NAMALWA (cell line): ENCODE data around the gene PITPNM3.
A peak's percentile ranks its signal among the peaks of the same experiment; 100 is the strongest.
"Not testable (repeated sequence)": the region's sequence is repeated elsewhere in the genome, so short reads cannot be mapped to it uniquely, and the experiment has no call there.

Experiments used
- DNase-seq: peaks from one replicate; pipeline ENCODE4 v3.0.0-alpha.2; 2015; ENCODE audit warnings: low spot score

The PITPNM3 gene

DNA sequence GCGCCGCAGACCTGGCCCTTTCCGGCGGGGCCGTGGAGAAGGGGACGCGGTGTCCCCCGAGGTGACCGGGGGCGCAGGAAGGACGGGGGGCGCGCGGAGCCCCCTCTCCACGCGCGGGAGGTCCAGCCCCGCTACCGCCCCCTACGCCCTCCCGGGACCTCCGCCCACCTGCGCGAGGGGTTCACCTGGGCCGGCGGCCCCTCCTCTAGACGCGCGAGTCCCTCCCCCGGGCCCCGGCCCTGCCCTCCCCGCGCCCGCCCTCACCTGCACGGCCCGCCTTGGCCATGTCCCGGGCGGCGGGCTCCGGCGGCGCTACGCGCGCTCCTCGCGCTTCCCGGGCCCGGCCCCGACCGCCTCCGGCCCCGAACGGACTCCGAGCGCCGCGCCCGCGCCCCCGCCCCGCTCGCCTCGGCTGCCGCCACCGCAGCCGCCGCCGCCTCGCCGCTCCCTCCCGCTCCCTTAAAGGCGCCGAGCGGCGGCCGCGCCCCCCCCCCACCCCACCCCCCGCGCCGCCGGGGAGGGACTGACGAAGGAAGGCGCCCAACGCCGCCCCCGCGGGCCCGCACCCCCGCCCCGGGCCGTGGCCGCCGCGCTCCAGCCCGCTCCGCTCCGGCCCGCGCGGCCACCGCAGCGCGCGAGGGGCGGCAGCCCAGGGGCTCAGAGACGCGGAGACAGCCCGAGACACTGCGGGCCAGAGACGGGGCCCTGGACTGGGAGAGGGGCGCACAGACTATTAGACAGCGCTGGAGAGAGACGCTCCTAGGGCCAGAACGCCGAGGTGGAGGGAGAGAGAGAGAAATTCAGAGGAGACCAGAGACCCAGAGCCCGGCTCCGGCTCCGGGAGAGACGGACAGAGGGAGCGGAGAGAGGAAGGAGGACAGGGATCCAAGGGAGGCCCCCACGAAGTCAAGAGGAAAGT, at the start of gene PITPNM3:
PITPNM3 (minus strand) TSS at position 435 of the 919 bp plus-strand sequence; CDS start at position 286, 149 bp downstream.
- DNase-seq, result no peak

DNA sequence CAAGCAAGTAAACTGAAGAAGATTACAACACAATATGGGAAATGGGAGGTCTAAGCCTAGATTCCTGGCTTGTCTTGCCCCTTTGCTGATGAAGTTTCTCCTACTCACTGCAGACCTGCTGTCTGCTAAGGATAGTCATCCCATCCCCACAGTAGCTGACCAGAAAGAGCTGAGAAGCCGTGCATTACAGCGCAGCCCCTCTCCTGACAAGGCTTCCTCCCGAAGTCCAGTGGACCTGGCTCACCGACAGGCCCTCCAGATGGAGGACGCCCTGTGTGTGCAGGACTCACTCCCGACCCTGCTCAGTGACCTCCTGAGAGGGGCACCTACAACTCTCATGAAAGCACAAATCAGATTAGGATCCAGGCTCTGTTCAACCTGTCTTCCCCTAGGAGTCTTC, 48.8 kb upstream of the PITPNM3 start:
- no peak for DNase-seq

DNA sequence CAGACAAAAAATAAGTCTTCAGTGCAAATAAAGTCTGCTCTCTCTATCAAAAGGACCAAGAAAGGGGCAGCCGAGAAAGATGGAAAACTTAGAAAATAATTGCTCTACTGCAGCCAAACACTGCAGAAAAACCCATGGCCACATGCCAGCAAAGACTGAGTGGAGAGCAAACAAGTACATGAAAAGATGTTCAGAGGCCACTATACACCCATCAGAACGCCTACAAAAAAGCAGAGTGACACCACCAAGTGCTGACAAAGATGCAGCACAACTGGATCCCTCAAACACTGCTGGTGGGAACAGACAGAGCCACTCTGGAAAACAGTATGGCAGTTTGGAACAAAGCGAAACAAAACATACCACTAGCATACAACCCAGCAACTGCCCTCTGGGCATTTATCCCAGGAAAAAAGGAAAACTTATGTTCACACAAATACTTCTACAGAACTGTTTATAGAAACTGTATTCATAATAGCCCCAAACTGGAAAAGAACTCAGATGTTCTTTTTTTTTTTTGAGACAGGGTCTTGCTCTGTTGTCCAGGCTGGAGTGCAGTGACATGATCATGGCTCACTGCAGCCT, 47.5 kb upstream of the PITPNM3 start:
- DNase-seq, result no peak

DNA sequence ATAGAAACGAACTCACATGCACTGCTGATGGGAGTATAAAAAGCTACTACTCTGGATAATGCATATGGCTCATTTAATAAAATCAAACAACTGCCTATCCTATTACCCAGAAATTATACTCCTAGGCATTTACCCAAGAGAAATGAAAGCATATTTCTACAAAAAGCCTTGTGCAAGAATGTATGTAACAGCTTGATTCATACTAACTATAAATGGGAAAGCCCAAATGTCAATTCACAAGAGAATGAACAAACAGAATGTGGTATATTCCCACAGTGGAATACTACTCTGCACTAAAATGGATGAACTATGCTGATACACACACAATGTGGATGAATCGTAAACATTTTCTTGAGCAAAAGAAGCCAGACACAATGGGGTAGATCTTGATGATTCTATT, 45.8 kb upstream of the PITPNM3 start:
- no peak for DNase-seq

DNA sequence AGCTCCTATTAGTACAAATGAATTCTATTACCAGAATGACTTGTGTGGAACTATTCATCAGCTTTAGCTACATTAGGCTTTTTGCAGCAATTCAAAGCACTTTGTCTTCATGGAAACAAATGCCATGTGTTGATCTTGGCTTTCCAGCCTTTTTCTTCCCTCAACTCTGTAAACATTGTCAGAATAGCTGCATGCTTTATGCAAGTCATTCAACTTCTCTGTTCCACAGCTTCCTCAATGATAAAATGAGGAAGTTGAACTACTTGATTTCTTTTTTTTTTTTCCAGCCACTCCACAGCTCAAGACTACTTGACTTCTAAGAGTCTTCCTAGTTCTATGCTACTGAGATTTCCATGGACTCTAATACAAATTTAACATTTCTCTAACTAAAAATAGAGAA, 43.0 kb upstream of the PITPNM3 start:
- DNase-seq, result peak; percentile 40

DNA sequence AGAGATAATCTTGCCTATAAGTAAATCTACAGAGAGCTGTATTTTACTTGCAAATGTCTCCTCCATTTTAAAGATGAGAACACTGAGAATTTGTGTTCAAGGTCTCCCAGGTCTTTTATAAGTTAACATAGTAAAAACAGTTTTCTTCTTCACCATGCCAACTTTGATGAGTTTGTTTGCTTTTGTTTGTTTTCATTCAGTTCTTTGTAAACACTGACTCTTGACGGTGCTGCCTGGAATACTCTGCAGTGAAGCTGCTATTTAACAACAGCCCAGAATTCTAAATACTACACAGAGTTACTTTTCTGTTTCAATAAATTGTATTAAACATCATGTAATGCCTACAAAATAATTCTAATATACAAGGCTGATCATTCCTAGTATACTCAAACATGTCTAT, 41.4 kb upstream of the PITPNM3 start:
- no peak for DNase-seq

DNA sequence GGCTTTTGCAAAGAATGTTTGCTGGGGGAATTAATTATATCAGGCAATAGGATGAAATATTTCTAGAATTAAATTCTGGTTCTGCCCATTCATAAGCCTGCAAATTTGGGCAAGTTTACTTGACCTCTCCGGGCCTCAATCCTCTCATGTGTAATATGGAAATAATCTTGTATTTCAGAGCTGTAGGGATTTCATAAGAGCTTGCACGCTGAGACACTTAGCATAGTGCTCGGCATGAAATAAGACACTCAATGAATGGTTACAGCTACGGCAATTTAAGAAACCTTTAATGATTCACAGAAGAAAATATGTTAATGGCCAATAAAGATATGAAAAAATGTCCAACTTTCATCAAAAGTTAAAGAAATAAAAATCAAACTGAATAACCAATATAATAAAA, 40.6 kb upstream of the PITPNM3 start:
- no peak for DNase-seq

DNA sequence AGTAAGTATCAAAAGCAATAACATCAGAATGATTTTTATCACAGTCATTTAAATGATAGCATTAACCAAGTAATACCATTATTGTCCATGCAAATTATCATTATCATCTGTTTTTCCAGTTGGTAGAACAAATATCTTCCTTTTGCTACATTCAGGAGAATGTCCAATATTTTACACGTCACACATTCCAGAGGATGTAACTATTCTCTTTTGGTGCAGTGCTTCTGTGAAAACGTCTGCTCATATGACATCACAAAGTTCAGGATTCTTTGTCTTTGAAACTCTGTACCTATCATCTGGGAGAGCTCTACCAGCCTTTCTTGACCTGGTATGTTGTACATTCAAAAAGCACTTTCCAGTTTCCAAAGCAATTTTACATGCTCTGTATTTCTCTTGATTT, 40.2 kb upstream of the PITPNM3 start:
- no peak for DNase-seq

DNA sequence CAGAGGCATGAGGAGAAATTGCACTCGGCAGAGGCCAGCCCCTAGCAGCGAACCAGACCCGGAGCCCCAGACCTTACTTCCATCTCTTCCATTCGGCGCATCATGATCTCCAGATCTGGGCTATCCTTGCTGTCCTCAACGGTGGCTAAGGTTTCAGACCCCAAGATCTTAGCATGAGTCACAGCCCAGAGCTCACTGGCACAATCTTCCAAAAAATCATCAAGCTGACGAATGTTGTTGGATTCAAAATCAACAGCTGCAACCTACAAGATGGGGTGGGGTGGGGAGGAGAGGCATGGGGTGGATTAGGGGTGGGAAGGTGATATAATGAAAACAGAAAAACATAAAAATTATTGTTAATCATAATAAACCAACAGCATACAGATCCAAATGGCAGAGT, 39.7 kb upstream of the PITPNM3 start:
- DNase-seq, result no peak

DNA sequence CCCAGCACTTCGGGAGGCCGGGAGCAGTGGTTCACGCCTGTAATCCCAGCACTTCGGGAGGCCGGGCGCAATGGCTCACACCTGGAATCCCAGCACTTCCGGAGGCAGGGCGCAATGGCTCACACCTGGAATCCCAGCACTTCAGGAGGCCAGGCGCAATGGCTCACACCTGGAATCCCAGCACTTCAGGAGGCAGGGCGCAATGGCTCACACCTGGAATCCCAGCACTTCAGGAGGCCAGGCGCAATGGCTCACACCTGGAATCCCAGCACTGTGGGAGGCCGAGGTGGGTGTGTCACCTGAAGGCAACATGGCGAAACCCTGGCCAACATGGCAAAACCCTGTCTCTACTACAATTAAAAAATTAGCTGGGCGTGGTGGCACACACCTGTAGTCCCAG, 37.0 kb upstream of the PITPNM3 start:
- not testable (repeated sequence) for DNase-seq

DNA sequence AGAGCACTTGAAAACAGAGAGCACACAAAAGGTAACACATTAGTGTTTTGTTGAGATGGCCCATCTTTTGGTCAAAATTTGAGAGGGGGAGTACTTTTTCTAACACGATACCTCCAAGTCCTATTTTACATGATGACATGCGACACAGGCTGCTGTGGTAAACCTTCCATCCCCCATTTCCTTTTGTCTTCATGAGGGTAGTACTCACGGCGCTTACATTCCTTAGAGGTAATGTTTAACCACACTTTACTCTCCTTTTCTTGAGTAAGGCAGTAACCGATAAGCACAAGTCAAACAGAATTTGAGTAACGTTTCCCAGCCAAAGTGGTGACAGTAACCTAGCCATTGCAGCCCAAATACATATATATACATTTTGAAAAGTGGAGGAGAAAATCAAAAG, 35.8 kb upstream of the PITPNM3 start:
- no peak for DNase-seq

DNA sequence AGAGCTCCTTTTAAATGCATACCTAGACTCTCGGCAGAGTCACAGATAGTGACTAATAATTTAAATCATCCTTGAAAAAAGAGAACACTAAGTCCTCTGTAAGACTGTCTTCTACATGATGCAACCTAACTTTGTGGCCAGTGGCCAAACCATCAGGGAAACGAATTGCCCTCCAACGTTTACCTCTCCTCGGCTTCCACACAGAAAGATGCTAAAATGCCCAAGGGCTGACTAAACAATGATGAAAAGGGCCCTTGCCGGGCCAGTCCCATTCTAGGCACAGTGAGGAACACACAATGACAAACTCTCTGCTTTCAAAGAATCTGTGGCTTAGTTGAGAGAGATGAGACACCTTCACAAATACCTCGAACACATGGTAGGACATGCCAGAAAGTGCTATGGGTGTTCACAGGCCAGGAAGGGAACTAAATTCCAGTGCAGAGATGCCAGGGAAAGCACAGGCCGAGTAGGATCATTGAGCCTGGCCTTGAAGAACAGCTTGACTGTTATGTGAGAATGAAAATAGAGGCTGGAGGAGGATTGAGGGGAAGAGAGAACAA, 35.3 kb upstream of the PITPNM3 start:
- no peak for DNase-seq

DNA sequence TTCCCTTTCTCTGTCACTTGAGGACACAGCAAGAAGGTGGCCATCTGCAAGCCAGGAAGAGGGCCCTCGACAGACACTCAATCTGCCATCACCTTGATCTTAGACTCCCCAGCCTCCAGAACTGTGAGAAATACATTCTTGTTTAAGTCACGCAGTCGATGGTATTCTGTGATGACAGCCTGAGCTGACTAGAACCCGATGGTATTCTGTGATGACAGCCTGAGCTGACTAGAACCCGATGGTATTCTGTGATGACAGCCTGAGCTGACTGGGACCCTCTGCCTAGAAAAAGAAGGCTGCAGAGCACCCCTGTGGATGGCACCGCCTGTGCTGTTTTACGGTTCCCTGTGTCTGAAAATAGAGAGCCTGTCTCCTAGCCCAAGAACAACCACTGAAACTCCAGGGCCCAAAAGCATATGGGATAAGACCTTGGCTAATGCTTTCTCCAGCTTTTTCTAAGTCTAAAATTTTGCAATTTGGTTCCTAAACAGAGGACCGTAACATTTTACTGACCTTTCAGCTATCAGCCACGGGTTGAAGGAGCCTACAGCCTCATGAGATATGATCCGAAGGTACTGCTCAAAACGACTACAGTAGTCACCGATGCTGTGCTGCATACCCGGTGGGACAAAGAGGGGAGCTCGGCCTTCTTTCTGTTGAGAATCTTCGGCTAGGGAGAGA, 33.1 kb upstream of the PITPNM3 start:
- DNase-seq, result no peak

DNA sequence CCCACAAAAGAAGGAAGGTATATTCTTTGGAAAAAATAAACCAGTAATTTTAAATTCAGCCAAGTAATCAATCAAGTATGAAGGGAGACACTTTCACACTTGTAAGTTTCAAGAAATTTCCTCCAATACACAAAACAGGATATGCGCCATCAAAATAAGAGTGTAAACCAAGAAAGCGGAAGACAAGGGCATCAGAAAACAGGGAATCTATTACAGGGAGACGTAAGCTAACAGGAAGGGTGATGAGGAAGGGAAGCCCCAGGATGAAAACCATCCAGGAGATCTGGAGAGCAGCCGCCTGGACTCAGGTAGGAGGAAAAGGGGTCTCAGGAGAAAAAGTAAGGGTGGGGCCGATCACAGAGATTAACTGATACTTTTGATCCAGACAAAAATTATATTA, 31.8 kb upstream of the PITPNM3 start:
- DNase-seq, result no peak

DNA sequence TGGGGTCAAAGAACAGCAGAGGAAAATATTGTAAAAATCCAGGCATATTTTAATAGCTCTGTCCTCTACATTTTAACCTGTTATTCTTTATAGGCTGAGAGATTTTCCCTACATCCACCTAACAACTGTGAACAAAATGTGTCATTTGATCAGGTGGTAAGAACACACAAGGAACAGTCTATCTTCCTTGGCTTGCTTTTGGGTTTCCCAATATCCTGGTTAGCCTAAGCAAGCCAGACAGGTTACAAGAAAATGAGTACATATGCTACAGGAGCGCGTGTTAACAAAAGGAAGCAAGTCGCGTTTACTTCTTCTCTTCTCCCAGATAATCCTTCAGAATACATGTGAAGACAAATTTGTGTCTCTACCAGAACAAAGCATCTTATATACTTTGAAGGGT, 31.0 kb upstream of the PITPNM3 start:
- no peak for DNase-seq

DNA sequence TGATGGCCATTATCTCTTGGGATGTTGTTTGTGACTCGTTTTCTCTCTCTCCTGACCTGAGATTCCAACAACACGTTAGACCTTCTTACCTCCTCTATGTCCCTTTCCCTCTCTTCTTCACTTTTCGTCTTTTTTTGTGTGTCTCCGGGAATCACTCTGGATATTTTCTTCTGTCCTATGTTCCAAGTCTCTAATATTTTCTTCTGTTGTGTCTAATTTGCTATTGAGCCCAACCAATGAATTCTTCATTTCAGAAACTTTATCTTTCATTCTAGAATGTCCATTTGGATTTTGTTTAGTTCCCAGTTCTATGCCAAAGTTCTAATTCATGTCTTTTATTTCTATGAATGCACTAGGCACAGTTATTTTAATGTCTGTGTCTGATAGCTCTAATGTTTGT, 27.1 kb upstream of the PITPNM3 start:
- DNase-seq, result no peak

DNA sequence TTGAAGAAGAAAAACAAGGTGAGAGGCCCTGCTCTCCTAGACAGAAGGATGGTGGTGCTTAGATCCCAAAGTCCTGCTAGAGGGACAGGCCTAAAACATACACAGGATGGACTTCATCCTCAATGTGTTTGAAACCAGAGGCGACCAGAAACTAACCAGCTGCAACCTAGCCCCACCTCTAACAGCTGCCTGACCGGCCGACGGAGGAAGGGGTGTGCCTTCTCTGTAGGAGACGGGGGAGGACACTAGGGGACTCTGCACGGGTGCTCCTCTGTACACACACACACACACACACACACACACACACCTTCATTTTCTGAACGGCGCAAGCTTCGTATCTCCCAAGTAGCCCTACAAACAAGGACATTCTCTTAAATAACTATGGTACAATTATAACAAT, 24.3 kb upstream of the PITPNM3 start:
- no peak for DNase-seq

DNA sequence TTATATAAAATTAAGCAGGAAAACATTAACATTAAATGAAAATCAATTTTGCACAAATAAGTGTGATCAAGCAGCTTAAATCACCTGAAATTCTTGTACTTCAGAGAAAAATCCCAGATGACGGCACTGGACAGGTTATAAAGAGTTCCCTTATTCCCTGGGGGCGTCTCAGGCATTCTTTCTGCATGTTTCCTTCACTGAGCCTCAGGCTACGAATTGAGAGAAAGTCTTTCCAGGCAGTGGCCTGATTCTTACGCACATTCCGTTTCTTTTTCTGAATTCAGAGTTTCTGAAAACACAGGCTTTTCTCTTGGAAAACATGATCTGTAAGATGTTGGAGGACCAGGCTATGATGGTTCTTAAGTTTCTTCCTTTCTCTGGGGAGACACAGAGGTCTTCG, 22.1 kb upstream of the PITPNM3 start:
- DNase-seq, result no peak

DNA sequence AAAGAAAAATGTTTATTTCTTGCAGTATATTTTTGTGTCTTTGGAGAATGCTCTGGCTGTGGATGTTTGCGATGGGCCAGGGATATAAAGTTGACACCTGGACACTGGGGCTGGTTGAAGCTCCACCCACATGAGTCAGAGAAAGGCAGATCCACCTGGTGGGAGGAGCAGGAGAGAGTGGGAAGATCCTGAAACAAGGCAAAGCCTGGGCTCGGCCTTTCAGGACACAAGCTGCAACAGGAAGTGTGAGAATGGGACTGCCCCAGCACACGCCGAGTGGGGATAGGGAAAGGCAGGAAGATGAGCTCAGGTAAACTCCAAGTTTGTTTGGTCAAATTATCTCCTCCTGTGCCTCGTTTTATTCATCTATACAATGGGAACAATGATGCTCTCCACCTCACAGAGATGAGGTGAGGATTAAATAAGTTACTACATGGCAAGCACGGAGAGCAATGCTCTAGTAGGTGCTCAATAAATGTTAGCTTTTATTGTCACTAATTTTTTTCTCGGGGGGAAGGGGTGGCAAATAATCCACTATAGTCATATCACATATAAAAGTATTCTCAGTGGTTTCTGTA, 21.4 kb upstream of the PITPNM3 start:
- no peak for DNase-seq

DNA sequence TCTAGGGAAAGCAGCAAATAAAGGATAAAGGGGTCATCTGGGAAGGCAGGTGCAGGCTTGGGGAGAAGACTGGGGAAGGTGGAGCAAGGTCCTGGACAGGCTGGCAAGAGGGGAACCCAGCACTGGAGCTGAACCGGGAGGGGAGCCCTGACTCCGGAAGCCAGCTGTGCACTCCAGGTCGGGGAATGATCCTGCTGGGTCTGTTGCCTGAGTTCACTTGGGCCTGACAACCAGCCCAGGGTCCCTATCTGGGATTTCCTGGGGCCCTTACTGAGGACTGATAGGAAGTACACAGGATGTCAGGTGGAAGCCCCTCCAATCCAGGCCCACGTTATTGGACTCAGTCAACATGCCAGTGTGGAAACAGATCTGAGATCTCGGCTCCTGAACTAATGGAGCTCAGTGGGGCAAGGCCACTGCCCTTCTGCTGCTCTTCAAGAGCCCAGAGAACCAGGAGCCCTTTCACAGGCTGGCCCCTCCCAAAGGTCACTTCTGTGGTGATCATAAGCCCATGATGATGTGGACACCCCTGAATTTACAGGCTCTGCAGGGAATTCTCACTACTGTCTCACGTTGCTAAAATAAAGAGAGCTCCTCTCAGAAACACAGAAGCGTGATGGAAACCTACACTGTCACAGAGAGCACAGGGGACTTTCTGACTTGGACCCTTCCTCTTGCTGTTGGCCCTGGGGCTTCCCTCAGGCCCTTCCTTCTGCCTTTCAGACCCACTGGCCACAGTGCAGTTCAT, 19.9 kb upstream of the PITPNM3 start:
- DNase-seq, result no peak

DNA sequence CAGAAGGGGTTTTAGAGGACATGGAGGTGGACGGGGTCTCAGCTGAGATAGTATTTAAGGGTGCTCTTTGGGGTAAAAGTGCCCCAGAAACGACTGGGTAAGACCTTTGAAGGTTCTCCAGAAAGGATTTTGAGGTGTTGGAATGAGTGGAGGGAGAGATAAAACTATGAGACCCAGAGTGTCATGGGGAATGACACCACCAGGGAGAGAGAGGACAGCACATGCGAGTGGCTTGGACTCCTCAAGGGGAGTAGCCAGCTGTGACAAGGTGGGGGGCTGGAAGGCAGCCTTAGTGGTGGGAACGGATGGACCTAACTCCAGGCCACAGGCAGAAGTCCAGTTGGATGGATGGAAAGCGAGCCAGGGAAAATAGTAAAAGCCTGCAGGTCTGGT, 19.2 kb upstream of the PITPNM3 start:
- DNase-seq, result no peak
